IMR-90 (cell line): ENCODE data around the gene CACNG5. TPM values are rescaled to one million over a fixed set of nuclear protein-coding genes. Genes with fewer than 3 reads are reported as not detected.

Experiments
- ATAC-seq: fragments of 200-7000 bp; cut with Tn5 transposase; 2 replicates; pipeline ENCODE4 v1.9.1; 2020; ENCODE audit warnings: low read depth, mild to moderate bottlenecking, moderate library complexity
- BruUV-seq: library from RNA; stranded (reverse); fragments of 400-500 nt; replicated peaks from 2 replicates; lab custom pipeline; 2021; lab: Mats Ljungman, UMichigan
- CTCF ChIA-PET: fragments of 300-600 bp; formaldehyde crosslinking; extraction: SDS; loops from one replicate; lab custom pipeline; 2021; ENCODE audit warnings: antibody characterized with exemption; lab: Yijun Ruan, JAX
- POLR2A ChIA-PET: fragments of 300-600 bp; sonication (Branson Sonifier 250); formaldehyde crosslinking; loops from one replicate; lab custom pipeline; 2022; ENCODE audit warnings: antibody characterized with exemption; ENCODE audit not compliant: unreplicated experiment; lab: Charles Lee
- DNase-seq: peaks from one replicate; pipeline ENCODE4 v3.0.0; 2013
- H2AFZ ChIP-seq: replicated peaks from 2 replicates; pipeline ENCODE3; 2013; ENCODE audit warnings: low read length, mild to moderate bottlenecking; ENCODE audit not compliant: poor library complexity
- H2AK5ac ChIP-seq: 2 replicates; pipeline ENCODE4 v1.6.1; 2013; ENCODE audit warnings: low read depth, low read length, inconsistent platforms
- H2AK9ac ChIP-seq: replicated peaks from 2 replicates; pipeline ENCODE3; 2013; ENCODE audit warnings: mild to moderate bottlenecking, low read depth, low read length, moderate library complexity; ENCODE audit not compliant: poor library complexity
- H2BK120ac ChIP-seq: 2 replicates; pipeline ENCODE4 v1.6.1; 2013; ENCODE audit warnings: low read depth, low read length, inconsistent platforms
- H2BK15ac ChIP-seq: 3 replicates; pipeline ENCODE4 v1.6.1; 2013; ENCODE audit warnings: low read depth, low read length, inconsistent platforms
- H2BK20ac ChIP-seq: 2 replicates; pipeline ENCODE4 v1.6.1; 2013; ENCODE audit warnings: low read depth, mild to moderate bottlenecking, inconsistent platforms, low read length, moderate library complexity
- H2BK5ac ChIP-seq: 2 replicates; pipeline ENCODE4 v1.6.1; 2013; ENCODE audit warnings: mild to moderate bottlenecking, low read depth, low read length, inconsistent platforms; ENCODE audit not compliant: poor library complexity, severe bottlenecking
- H3K14ac ChIP-seq: replicated peaks from 2 replicates; pipeline ENCODE4 v1.6.1; 2013; ENCODE audit warnings: low read depth, low read length, inconsistent platforms
- H3K18ac ChIP-seq: 2 replicates; pipeline ENCODE4 v1.6.1; 2013; ENCODE audit warnings: low read depth, low read length, control low read depth
- H3K23ac ChIP-seq: 2 replicates; pipeline ENCODE4 v1.6.1; 2013; ENCODE audit warnings: low read depth, low read length, inconsistent platforms
- H3K27ac ChIP-seq: 2 replicates; pipeline ENCODE4 v1.5.1; 2013; ENCODE audit warnings: mild to moderate bottlenecking, control low read depth, low read length; ENCODE audit not compliant: insufficient read depth
- H3K27me3 ChIP-seq: 2 replicates; pipeline ENCODE4 v1.6.1; 2013; ENCODE audit warnings: low read length; ENCODE audit not compliant: control insufficient read depth, insufficient read depth
- H3K36me3 ChIP-seq: 2 replicates; pipeline ENCODE4 v1.6.1; 2013; ENCODE audit warnings: low read length, mixed read lengths; ENCODE audit not compliant: control insufficient read depth, insufficient read depth
- H3K4ac ChIP-seq: 2 replicates; pipeline ENCODE4 v1.6.1; 2013; ENCODE audit warnings: low read depth, low read length, inconsistent platforms
- H3K4me1 ChIP-seq: 2 replicates; pipeline ENCODE4 v1.6.1; 2013; ENCODE audit warnings: low read length, mixed read lengths; ENCODE audit not compliant: control insufficient read depth, insufficient read depth
- H3K4me2 ChIP-seq: 2 replicates; pipeline ENCODE4 v1.6.1; 2013; ENCODE audit warnings: low read depth, mild to moderate bottlenecking, control low read depth, low read length, moderate library complexity
- H3K4me3 ChIP-seq: 2 replicates; pipeline ENCODE4 v1.5.1; 2013; ENCODE audit warnings: low read depth, mild to moderate bottlenecking, control low read depth, low read length, moderate library complexity; ENCODE audit not compliant: insufficient read depth
- H3K56ac ChIP-seq: 2 replicates; pipeline ENCODE4 v1.6.1; 2013; ENCODE audit warnings: low read length, inconsistent platforms; ENCODE audit not compliant: insufficient read depth; ENCODE audit errors: extremely low read depth
- H3K79me1 ChIP-seq, 2 experiments: 2 replicates each; pipeline ENCODE4 v1.6.1; 2013; ENCODE audit warnings: low read length in 2 of 2, inconsistent platforms in 1 of 2, low read depth in 1 of 2
- H3K9ac ChIP-seq: 2 replicates; pipeline ENCODE4 v1.6.1; 2013; ENCODE audit warnings: low read depth, low read length, control low read depth
- H3K9me1 ChIP-seq: 2 replicates; pipeline ENCODE4 v1.6.1; 2013; ENCODE audit warnings: low read length, inconsistent platforms; ENCODE audit not compliant: insufficient read depth
- H3K9me3 ChIP-seq: 2 replicates; pipeline ENCODE4 v1.6.1; 2013; ENCODE audit warnings: low read length; ENCODE audit not compliant: control insufficient read depth, insufficient read depth
- H4K20me1 ChIP-seq: 2 replicates; pipeline ENCODE4 v1.6.1; 2013; ENCODE audit warnings: low read length, inconsistent platforms; ENCODE audit not compliant: insufficient read depth
- H4K5ac ChIP-seq: 2 replicates; pipeline ENCODE4 v1.6.1; 2013; ENCODE audit warnings: mild to moderate bottlenecking, low read depth, low read length, control low read depth
- H4K8ac ChIP-seq, 2 experiments: 2 replicates each; pipeline ENCODE4 v1.6.1; 2013; ENCODE audit warnings: low read depth in 2 of 2, low read length in 2 of 2, control low read depth in 1 of 2, inconsistent platforms in 1 of 2
- H4K91ac ChIP-seq: 2 replicates; pipeline ENCODE4 v1.6.1; 2013; ENCODE audit warnings: low read depth, low read length, inconsistent platforms; ENCODE audit not compliant: insufficient read depth
- BHLHE40 ChIP-seq: fragments of 150-350 bp; IDR thresholded peaks from 2 replicates; pipeline ENCODE4 v1.6.1; 2016; ENCODE audit warnings: mild to moderate bottlenecking, low read depth, low read length
- CHD1 ChIP-seq: IDR thresholded peaks from 2 replicates; pipeline ENCODE4 v1.6.1; 2012; ENCODE audit warnings: low read depth, low read length, improper control_type of control experiment
- FOS ChIP-seq: fragments of 150-350 bp; IDR thresholded peaks from 2 replicates; pipeline ENCODE4 v1.6.1; 2016; ENCODE audit warnings: low read depth, low read length
- MAZ ChIP-seq: IDR thresholded peaks from 2 replicates; pipeline ENCODE4 v1.6.1; 2012; ENCODE audit warnings: low read depth, mild to moderate bottlenecking, low read length, improper control_type of control experiment, moderate library complexity, borderline replicate concordance
- MXI1 ChIP-seq: IDR thresholded peaks from 2 replicates; pipeline ENCODE4 v1.6.1; 2012; ENCODE audit warnings: low read depth, mild to moderate bottlenecking, low read length, moderate library complexity, borderline replicate concordance
- POLR2A ChIP-seq: IDR thresholded peaks from 2 replicates; pipeline ENCODE4 v1.6.1; 2012; ENCODE audit warnings: mild to moderate bottlenecking, low read depth, low read length
- RCOR1 ChIP-seq: IDR thresholded peaks from 2 replicates; pipeline ENCODE4 v1.6.1; 2012; ENCODE audit warnings: mild to moderate bottlenecking, low read length, improper control_type of control experiment; ENCODE audit not compliant: insufficient replicate concordance
- RFX5 ChIP-seq: IDR thresholded peaks from 2 replicates; pipeline ENCODE4 v1.8.0; 2012; ENCODE audit warnings: low read depth, mild to moderate bottlenecking, low read length, moderate library complexity
- USF2 ChIP-seq: fragments of 150-350 bp; IDR thresholded peaks from 2 replicates; pipeline ENCODE4 v1.6.1; 2017; ENCODE audit warnings: mild to moderate bottlenecking, antibody characterized with exemption, low read length, low read depth
- WGBS, 2 experiments: methylation state at CpG; one replicate each; pipeline versions ENCODE4 v1.1.5 to v1.1.7; 2013; ENCODE audit warnings: missing lambda C conversion rate in 2 of 2; ENCODE audit not compliant: insufficient read length in 1 of 2; ENCODE audit errors: extremely low coverage in 2 of 2; 5-methylcytosine and 5-hydroxymethylcytosine counted together
- dilution Hi-C: fragments of 300-500 bp; cut with HindIII; formaldehyde crosslinking; loops from one replicate; pipeline ENCODE4 v1.14.3; 2018; ENCODE audit warnings: low sequenced_read_pairs; ENCODE audit not compliant: unreplicated experiment
- in situ Hi-C: fragments of 300-500 bp; cut with MboI; formaldehyde crosslinking; loops from 3 replicates; pipeline ENCODE4 v1.14.3; 2019; ENCODE audit warnings: low sequenced_read_pairs, inconsistent platforms, mixed read lengths
- intact Hi-C: fragments of 100-400 bp; cut with micrococcal nuclease; formaldehyde crosslinking; loops from 2 replicates; pipeline ENCODE4 v1.10.0; 2022
- polyA plus RNA-seq, 3 experiments: library from polyadenylated mRNA; depleted of rRNA; stranded (reverse); fragments of >200 nt; gene quantifications; 2 replicates each; pipeline ENCODE4 v1.2.3, GENCODE V29; 2012; ENCODE audit warnings: low replicate concordance in 1 of 3
- total RNA-seq: library from RNA; depleted of rRNA; stranded (reverse); fragments of >200 nt; gene quantifications from 2 replicates; pipeline ENCODE4 v1.2.3, GENCODE V29; 2012

CACNG5 gene
- total and polyA plus RNA-seq, 2 of the 4 experiments (the other 2 are of a cell fraction), result not detected

DNA sequence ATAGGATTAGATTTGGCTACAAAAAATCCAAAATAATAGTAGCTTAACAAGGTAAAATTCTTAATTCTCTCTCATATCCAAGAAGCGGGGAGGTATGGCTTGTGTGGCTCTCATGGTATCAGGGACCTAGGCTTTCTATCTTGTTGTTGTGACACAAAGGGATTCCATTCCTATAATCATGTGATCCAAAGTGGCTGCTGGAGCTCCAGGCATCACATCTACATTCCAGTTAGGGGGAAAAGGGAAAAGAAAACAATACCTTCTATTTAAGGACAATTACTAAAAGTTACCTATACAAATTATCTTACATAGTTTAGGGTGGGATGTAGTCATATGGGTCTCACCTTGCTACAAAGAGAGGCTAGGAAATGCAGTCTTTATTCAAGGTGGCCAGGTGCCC, 82.0 kb downstream of the CACNG5 start:
- in situ Hi-C loops (no loop called here), dilution Hi-C loops (no loop called here)

More for the DNA sequence above, 82.0 kb downstream of the CACNG5 start:
- Histone ChIP-seq H3K9me1 (no peaks in the 10 kb centered on the region), H3K4ac (no peak overlapping the region), H3K18ac (no peak overlapping the region), H4K8ac (no peak overlapping the region), H3K56ac (no peak overlapping the region), H3K9me3 (peaks cover 4% of the 10 kb centered on the region), H2BK15ac (no peak overlapping the region), H4K5ac (no peak overlapping the region), H2BK120ac (no peak overlapping the region), H3K9ac (no peak overlapping the region), H3K79me1 (no peaks in the 10 kb centered on the region), H3K4me3 (no peak overlapping the region), H4K91ac (no peak overlapping the region), H2AFZ (no peak overlapping the region), H3K27me3 (peaks cover 41% of the 10 kb centered on the region), H2BK5ac (no peak overlapping the region), H3K27ac (no peak overlapping the region), H4K20me1 (no peaks in the 10 kb centered on the region), H3K36me3 (no peaks in the 10 kb centered on the region), H3K23ac (no peak overlapping the region), H2AK9ac (no peak overlapping the region), H3K14ac (no peak overlapping the region), H3K4me1 (no peaks in the 10 kb centered on the region), H2BK20ac (no peak overlapping the region), H3K4me2 (no peak overlapping the region), H2AK5ac (no peak overlapping the region)
- no peak for DNase-seq
- no peak for ATAC-seq
- ChIA-PET POLR2A (no interaction called here), CTCF (no interaction called here)
- no TSS peak for BruUV-seq
- no CpG with 5 or more reads among the region's 1 CpG for WGBS, 2 experiments
- intact Hi-C loops, result no loop called here
- TF ChIP-seq USF2 (no peak), MXI1 (no peak), CHD1 (no peak), POLR2A (no peak), RFX5 (no peak), FOS (no peak), BHLHE40 (no peak), MAZ (no peak), RCOR1 (no peak)
